Activated T-helper 1 cell treated with anti-CD3 and anti-CD28 coated beads, Interleukin-12 subunit alpha, Interleukin-12 subunit beta, Interleukin-2, Interleukin-4 antibody, amounts not matched to agents 30 ng/mL and 10 ng/mL and 1 ng/mL, durations not matched to agents 14 hours and 24 hours and 36 hours (primary cell): Measurements from ENCODE around the gene FBXW2. TPM values are rescaled to one million over a fixed set of nuclear protein-coding genes. Genes with fewer than 3 reads are reported as not detected.
"Not testable (repeated sequence)": the region's sequence is repeated elsewhere in the genome, so short reads cannot be mapped to it uniquely, and the experiment has no call there.

ENCODE experiments used
- DNase-seq: peaks from one replicate; pipeline ENCODE4 v3.0.0; 2021; ENCODE audit warnings: low spot score
- H3K27ac Mint-ChIP-seq: one replicate; pipeline ENCODE4 v1.8.0; 2021; ENCODE audit warnings: mild to moderate bottlenecking, mixed read lengths
- H3K27me3 Mint-ChIP-seq: one replicate; pipeline ENCODE4 v1.8.0; 2022; ENCODE audit warnings: mild to moderate bottlenecking, moderate library complexity, mixed read lengths; ENCODE audit not compliant: insufficient read depth
- H3K36me3 Mint-ChIP-seq: one replicate; pipeline ENCODE4 v1.8.0; 2021; ENCODE audit warnings: low read depth, mixed read lengths
- H3K4me1 Mint-ChIP-seq: one replicate; pipeline ENCODE4 v1.8.0; 2021; ENCODE audit warnings: low read depth, mixed read lengths
- H3K4me3 Mint-ChIP-seq: one replicate; pipeline ENCODE4 v1.8.0; 2021; ENCODE audit warnings: mild to moderate bottlenecking, moderate library complexity, mixed read lengths
- H3K9me3 Mint-ChIP-seq: one replicate; pipeline ENCODE4 v1.8.0; 2021; ENCODE audit warnings: mixed read lengths
- intact Hi-C: fragments of 100-400 bp; cut with micrococcal nuclease; formaldehyde crosslinking; loops from one replicate; pipeline ENCODE4 v1.15.1; 2024
- total RNA-seq: library from RNA; stranded (reverse); gene quantifications from 2 replicates; pipeline ENCODE4 v1.2.3, GENCODE V29; 2022

The FBXW2 gene
- total RNA-seq, 1 donor from 2014 or later: 82.2 TPM

- H3K9me3 Mint-ChIP-seq: no peaks in the 10 kb centered on the region
- H3K4me1 Mint-ChIP-seq: peaks cover 30% of the 10 kb centered on the region
- no peaks in the 10 kb centered on the region for H3K27me3 Mint-ChIP-seq
- H3K4me3 Mint-ChIP-seq: no peak overlapping the region
- peak; percentile 53 for DNase-seq
- H3K36me3 Mint-ChIP-seq: peaks cover 11% of the 10 kb centered on the region
- intact Hi-C loops: loop anchor here (1.0 to 5.0 kb wide), 7 partner anchors 37 to 304 kb away; partner anchors contain the start of gene FBXW2
- H3K27ac Mint-ChIP-seq: no peak overlapping the region
Measured at GRCh38 chr9:120755810-120756434, 37.3 kb downstream of the FBXW2 start.

GRCh38 chr9:120755044-120755443 lies 38.2 kb downstream of the FBXW2 start:
- intact Hi-C loops: loop anchor here (1.0 to 5.0 kb wide), 3 partner anchors 112 to 226 kb away; no protein-coding TSS in a partner anchor
- H3K36me3 Mint-ChIP-seq: peaks cover 11% of the 10 kb centered on the region
- no peaks in the 10 kb centered on the region for H3K9me3 Mint-ChIP-seq
- no peak for DNase-seq
- H3K27ac Mint-ChIP-seq: no peak overlapping the region
- no peak overlapping the region for H3K4me3 Mint-ChIP-seq
- H3K27me3 Mint-ChIP-seq: no peaks in the 10 kb centered on the region
- peaks cover 30% of the 10 kb centered on the region for H3K4me1 Mint-ChIP-seq

- H3K36me3 Mint-ChIP-seq: no peaks in the 10 kb centered on the region
- H3K27ac Mint-ChIP-seq: no peak overlapping the region
- no peaks in the 10 kb centered on the region for H3K4me1 Mint-ChIP-seq
- no peak overlapping the region for H3K4me3 Mint-ChIP-seq
- intact Hi-C loops: no loop called here
- H3K27me3 Mint-ChIP-seq: no peaks in the 10 kb centered on the region
- no peaks in the 10 kb centered on the region for H3K9me3 Mint-ChIP-seq
- no peak for DNase-seq
Measured at GRCh38 chr9:120750421-120750820, 42.8 kb downstream of the FBXW2 start.

- H3K27ac Mint-ChIP-seq, DNase-seq, H3K36me3 Mint-ChIP-seq, intact Hi-C loops, H3K27me3 Mint-ChIP-seq, H3K4me3 Mint-ChIP-seq, H3K4me1 Mint-ChIP-seq, H3K9me3 Mint-ChIP-seq: not testable (repeated sequence)
Measured at GRCh38 chr9:120746366-120746765, 46.9 kb downstream of the FBXW2 start.

GRCh38 chr9:120745278-120745677 lies 47.9 kb downstream of the FBXW2 start:
- peaks cover 8% of the 10 kb centered on the region for H3K27me3 Mint-ChIP-seq
- H3K4me1 Mint-ChIP-seq: no peaks in the 10 kb centered on the region
- H3K4me3 Mint-ChIP-seq: no peak overlapping the region

GRCh38 chr9:120742951-120743416 lies 50.2 kb downstream of the FBXW2 start:
- H3K9me3 Mint-ChIP-seq: no peaks in the 10 kb centered on the region
- H3K27me3 Mint-ChIP-seq: peaks cover 8% of the 10 kb centered on the region
- no peaks in the 10 kb centered on the region for H3K4me1 Mint-ChIP-seq
- intact Hi-C loops: loop anchor here (1.0 kb wide), 1 partner anchor 317 kb away; no protein-coding TSS in a partner anchor
- no peak for DNase-seq
- no peaks in the 10 kb centered on the region for H3K36me3 Mint-ChIP-seq
- no peak overlapping the region for H3K27ac Mint-ChIP-seq
- no peak overlapping the region for H3K4me3 Mint-ChIP-seq

More at GRCh38 chr9:120745278-120745677, 47.9 kb downstream of the FBXW2 start:
- Mint-ChIP-seq H3K36me3 (no peaks in the 10 kb centered on the region), H3K27ac (no peak overlapping the region), H3K9me3 (no peaks in the 10 kb centered on the region)
- intact Hi-C loops: no loop called here
- no peak for DNase-seq

GRCh38 chr9:120741701-120742100 lies 51.5 kb downstream of the FBXW2 start:
- Mint-ChIP-seq H3K4me3 (no peak overlapping the region), H3K9me3 (no peaks in the 10 kb centered on the region), H3K36me3 (no peaks in the 10 kb centered on the region), H3K27me3 (peaks cover 8% of the 10 kb centered on the region), H3K27ac (no peak overlapping the region), H3K4me1 (no peaks in the 10 kb centered on the region)
- no peak for DNase-seq
- intact Hi-C loops: no loop called here

- Mint-ChIP-seq H3K4me3 (no peak overlapping the region), H3K4me1 (no peaks in the 10 kb centered on the region), H3K27ac (no peak overlapping the region), H3K27me3 (peaks cover 8% of the 10 kb centered on the region), H3K36me3 (no peaks in the 10 kb centered on the region), H3K9me3 (no peaks in the 10 kb centered on the region)
- DNase-seq: no peak
- intact Hi-C loops: no loop called here
Measured at GRCh38 chr9:120741191-120741590, 52.0 kb downstream of the FBXW2 start.

- Mint-ChIP-seq H3K9me3 (no peaks in the 10 kb centered on the region), H3K27me3 (peaks cover 8% of the 10 kb centered on the region), H3K36me3 (no peaks in the 10 kb centered on the region), H3K4me1 (no peaks in the 10 kb centered on the region), H3K27ac (no peak overlapping the region), H3K4me3 (no peak overlapping the region)
- intact Hi-C loops: no loop called here
- DNase-seq: no peak
Measured at GRCh38 chr9:120740132-120740531, 53.1 kb downstream of the FBXW2 start.

GRCh38 chr9:120737416-120738165 lies 55.6 kb downstream of the FBXW2 start:
- no peaks in the 10 kb centered on the region for H3K4me1 Mint-ChIP-seq

GRCh38 chr9:120736881-120737280 lies 56.3 kb downstream of the FBXW2 start:
- no peak overlapping the region for H3K4me3 Mint-ChIP-seq
- no peak for DNase-seq
- intact Hi-C loops: no loop called here
- no peaks in the 10 kb centered on the region for H3K4me1 Mint-ChIP-seq
- peaks cover 8% of the 10 kb centered on the region for H3K27me3 Mint-ChIP-seq
- H3K9me3 Mint-ChIP-seq: no peaks in the 10 kb centered on the region
- no peaks in the 10 kb centered on the region for H3K36me3 Mint-ChIP-seq
- no peak overlapping the region for H3K27ac Mint-ChIP-seq

More at GRCh38 chr9:120737416-120738165, 55.6 kb downstream of the FBXW2 start:
- H3K9me3 Mint-ChIP-seq: no peaks in the 10 kb centered on the region
- intact Hi-C loops: no loop called here
- no peak overlapping the region for H3K4me3 Mint-ChIP-seq
- H3K36me3 Mint-ChIP-seq: no peaks in the 10 kb centered on the region
- no peak for DNase-seq
- H3K27me3 Mint-ChIP-seq: peaks cover 8% of the 10 kb centered on the region
- H3K27ac Mint-ChIP-seq: no peak overlapping the region

GRCh38 chr9:120735415-120736126 lies 57.6 kb downstream of the FBXW2 start:
- Mint-ChIP-seq H3K27me3 (no peaks in the 10 kb centered on the region), H3K4me1 (no peaks in the 10 kb centered on the region)
- intact Hi-C loops: no loop called here

More at GRCh38 chr9:120735415-120736126, 57.6 kb downstream of the FBXW2 start:
- Mint-ChIP-seq H3K27ac (no peak overlapping the region), H3K4me3 (no peak overlapping the region), H3K9me3 (no peaks in the 10 kb centered on the region), H3K36me3 (no peaks in the 10 kb centered on the region)
- no peak for DNase-seq
